MM.1S (cell line): ENCODE data around the gene C10orf88.

ENCODE experiments used
- EZH2 ChIP-seq: fragments of 300-600 bp; sonication (generic); optimal IDR thresholded peaks from 2 replicates; pipeline ENCODE3; 2017; ENCODE audit warnings: low read depth, mild to moderate bottlenecking, antibody characterized with exemption, low read length, mixed read lengths
- EZH2phosphoT487 ChIP-seq: fragments of 300-600 bp; sonication (generic); IDR thresholded peaks from 2 replicates; pipeline ENCODE4 v1.6.1; 2018; ENCODE audit warnings: antibody characterized with exemption, low read length
- TF ChIP-seq, protein P1 (sequence below): fragments of 300-600 bp; sonication (generic); IDR thresholded peaks from 2 replicates; pipeline ENCODE4 v1.5.1; 2016; ENCODE audit warnings: antibody characterized with exemption, low read length, mixed read lengths

DNA sequence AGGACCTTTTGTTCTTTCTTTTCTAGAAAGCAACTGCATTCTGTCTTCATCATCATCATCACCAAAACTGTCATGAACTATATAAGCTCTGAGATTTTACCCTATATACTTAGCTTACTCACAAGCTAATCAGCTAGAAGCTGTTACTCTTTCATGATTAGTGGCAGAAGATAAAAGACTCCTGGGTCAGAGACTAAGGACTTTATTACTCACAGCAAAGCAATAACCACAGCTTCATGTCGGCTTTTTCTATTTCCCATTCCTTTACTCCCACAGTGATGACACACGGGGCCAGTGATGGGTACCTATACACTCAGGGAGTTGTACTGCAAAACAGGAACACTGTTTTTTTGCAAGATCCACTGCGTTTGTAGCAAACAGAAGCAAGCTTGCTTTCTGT lies 8.4 kb upstream of the C10orf88 start:
- TF ChIP-seq EZH2 (no peak), EZH2phosphoT487 (no peak)
- TF ChIP-seq, protein P1, sequence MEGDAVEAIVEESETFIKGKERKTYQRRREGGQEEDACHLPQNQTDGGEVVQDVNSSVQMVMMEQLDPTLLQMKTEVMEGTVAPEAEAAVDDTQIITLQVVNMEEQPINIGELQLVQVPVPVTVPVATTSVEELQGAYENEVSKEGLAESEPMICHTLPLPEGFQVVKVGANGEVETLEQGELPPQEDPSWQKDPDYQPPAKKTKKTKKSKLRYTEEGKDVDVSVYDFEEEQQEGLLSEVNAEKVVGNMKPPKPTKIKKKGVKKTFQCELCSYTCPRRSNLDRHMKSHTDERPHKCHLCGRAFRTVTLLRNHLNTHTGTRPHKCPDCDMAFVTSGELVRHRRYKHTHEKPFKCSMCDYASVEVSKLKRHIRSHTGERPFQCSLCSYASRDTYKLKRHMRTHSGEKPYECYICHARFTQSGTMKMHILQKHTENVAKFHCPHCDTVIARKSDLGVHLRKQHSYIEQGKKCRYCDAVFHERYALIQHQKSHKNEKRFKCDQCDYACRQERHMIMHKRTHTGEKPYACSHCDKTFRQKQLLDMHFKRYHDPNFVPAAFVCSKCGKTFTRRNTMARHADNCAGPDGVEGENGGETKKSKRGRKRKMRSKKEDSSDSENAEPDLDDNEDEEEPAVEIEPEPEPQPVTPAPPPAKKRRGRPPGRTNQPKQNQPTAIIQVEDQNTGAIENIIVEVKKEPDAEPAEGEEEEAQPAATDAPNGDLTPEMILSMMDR: no peak
